ENCODE data around the gene CTRB1. TPM values are rescaled to one million over a fixed set of nuclear protein-coding genes. Genes with fewer than 3 reads are reported as not detected.

Gene CTRB1
- polyA plus RNA-seq, 2 of the 4 experiments (the other 2 are of a cell fraction) = not detected

DNA sequence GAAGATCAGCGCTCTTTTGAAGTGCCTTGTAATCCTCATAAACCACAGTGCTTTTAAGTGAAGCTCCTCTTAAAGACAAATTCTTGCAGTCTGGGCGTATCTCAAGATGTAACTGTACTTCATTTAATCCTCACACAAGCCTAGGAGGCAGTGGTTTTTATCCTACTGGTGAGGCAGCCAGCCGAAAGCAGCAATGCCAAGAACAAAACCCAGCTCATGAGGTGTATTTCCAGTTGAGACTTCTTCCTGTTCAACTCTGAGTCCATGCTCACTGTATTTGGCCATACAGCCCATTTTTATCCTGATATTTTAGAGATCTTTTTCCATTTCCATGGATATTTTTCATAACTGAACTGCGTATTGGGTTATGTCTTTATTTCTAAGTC is 25.5 kb upstream of the CTRB1 start:
- FAIRE-seq = no peak

GRCh38 chr16:75193730-75194444 is 24.9 kb upstream of the CTRB1 start:
- CTCF ChIA-PET = interaction anchor here (1.5 kb wide), 1 partner anchor 16 kb away, joined by 4 read pairs; no protein-coding TSS in a partner anchor

More for the DNA sequence above, 25.5 kb upstream of the CTRB1 start:
- ATAC-seq (no peak), DNase-seq (ENCODE audit: low read depth in 1 of 2, low spot score in 1 of 2) (no peak)
- Histone ChIP-seq H3K27ac (no peak overlapping the region), H3K4me1 (no peaks in the 10 kb centered on the region), H3K4me2 (no peak overlapping the region), H3K9me3 (peaks cover 22% of the 10 kb centered on the region; the same call in 2 of the 3 replicates), H3K4me3 (no peak overlapping the region)
- no peak for TF ChIP-seq EHMT2 (IDR thresholded peaks at IDR 0.05; ENCODE audit: low read depth)
- TF ChIP-seq NFE2L2 (conservative IDR thresholded peaks at IDR 0.05; ENCODE audit: low read length) = no peak
- TF ChIP-seq BHLHE40 (IDR thresholded peaks at IDR 0.05; ENCODE audit: low read depth, low read length) = no peak
- no peak for TF ChIP-seq ATOH8 (CRISPR knock-in tag; IDR thresholded peaks at IDR 0.05; ENCODE audit: low read depth)
- no peak for TF ChIP-seq SMC3 (IDR thresholded peaks at IDR 0.05)
- no peak for TF ChIP-seq RNF2 (IDR thresholded peaks at IDR 0.05; ENCODE audit: borderline replicate concordance, low read depth)
- no peak for TF ChIP-seq MYC (IDR thresholded peaks at IDR 0.05; ENCODE audit: borderline replicate concordance, low read length)
- TF ChIP-seq ZC3H11A (IDR thresholded peaks at IDR 0.05) = no peak
- TF ChIP-seq RFX5 (IDR thresholded peaks at IDR 0.05) = no peak
- TF ChIP-seq EHF (CRISPR knock-in tag; IDR thresholded peaks at IDR 0.05) = no peak
- TF ChIP-seq, protein P1, sequence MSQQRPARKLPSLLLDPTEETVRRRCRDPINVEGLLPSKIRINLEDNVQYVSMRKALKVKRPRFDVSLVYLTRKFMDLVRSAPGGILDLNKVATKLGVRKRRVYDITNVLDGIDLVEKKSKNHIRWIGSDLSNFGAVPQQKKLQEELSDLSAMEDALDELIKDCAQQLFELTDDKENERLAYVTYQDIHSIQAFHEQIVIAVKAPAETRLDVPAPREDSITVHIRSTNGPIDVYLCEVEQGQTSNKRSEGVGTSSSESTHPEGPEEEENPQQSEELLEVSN (IDR thresholded peaks at IDR 0.05; ENCODE audit: borderline replicate concordance, low read depth) = no peak
- no peak for TF ChIP-seq NPAS2 (CRISPR knock-in tag; IDR thresholded peaks at IDR 0.05; ENCODE audit: borderline replicate concordance)
- no peak for TF ChIP-seq USF2 (IDR thresholded peaks at IDR 0.05)
- 60% methylated on average over 4 of the region's 4 CpGs for WGBS (ENCODE audit: missing lambda C conversion rate)
- POLR2A ChIA-PET = no interaction called here
- CTCF ChIA-PET = no interaction called here

More at GRCh38 chr16:75193730-75194444, 24.9 kb upstream of the CTRB1 start:
- 64% methylated on average over 10 of the region's 10 CpGs for WGBS (ENCODE audit: missing lambda C conversion rate)
- FAIRE-seq (no peak), DNase-seq (ENCODE audit: low read depth in 1 of 2, low spot score in 1 of 2) (no peak), ATAC-seq (no peak)
- Histone ChIP-seq H3K27ac (no peak overlapping the region), H3K4me3 (no peak overlapping the region), H3K9me3 (peaks cover 18% of the 10 kb centered on the region; the same call in 2 of the 3 replicates), H3K4me1 (no peaks in the 10 kb centered on the region), H3K4me2 (no peak overlapping the region)
- TF ChIP-seq, protein P2, sequence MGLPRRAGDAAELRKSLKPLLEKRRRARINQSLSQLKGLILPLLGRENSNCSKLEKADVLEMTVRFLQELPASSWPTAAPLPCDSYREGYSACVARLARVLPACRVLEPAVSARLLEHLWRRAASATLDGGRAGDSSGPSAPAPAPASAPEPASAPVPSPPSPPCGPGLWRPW (IDR thresholded peaks at IDR 0.05) = no peak
- TF ChIP-seq NFE2L2 (conservative IDR thresholded peaks at IDR 0.05; ENCODE audit: low read length) (no peak), ZSCAN20 (CRISPR knock-in tag; IDR thresholded peaks at IDR 0.05) (no peak), NR3C1 (IDR thresholded peaks at IDR 0.05) (no peak), POLR2A (IDR thresholded peaks at IDR 0.05; ENCODE audit: low read length) (no peak), CBX8 (IDR thresholded peaks at IDR 0.05) (no peak), HDAC2 (IDR thresholded peaks at IDR 0.05) (no peak), ZNF302 (CRISPR knock-in tag; IDR thresholded peaks at IDR 0.05) (no peak), CHD2 (IDR thresholded peaks at IDR 0.05; ENCODE audit: low read length, partially characterized antibody) (no peak), HOXB5 (CRISPR knock-in tag; IDR thresholded peaks at IDR 0.05) (no peak), SMC3 (IDR thresholded peaks at IDR 0.05) (no peak), EP300 (IDR thresholded peaks at IDR 0.05) (no peak)
- TF ChIP-seq, protein P3, sequence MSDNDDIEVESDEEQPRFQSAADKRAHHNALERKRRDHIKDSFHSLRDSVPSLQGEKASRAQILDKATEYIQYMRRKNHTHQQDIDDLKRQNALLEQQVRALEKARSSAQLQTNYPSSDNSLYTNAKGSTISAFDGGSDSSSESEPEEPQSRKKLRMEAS (IDR thresholded peaks at IDR 0.05) = no peak
- TF ChIP-seq, protein P4, sequence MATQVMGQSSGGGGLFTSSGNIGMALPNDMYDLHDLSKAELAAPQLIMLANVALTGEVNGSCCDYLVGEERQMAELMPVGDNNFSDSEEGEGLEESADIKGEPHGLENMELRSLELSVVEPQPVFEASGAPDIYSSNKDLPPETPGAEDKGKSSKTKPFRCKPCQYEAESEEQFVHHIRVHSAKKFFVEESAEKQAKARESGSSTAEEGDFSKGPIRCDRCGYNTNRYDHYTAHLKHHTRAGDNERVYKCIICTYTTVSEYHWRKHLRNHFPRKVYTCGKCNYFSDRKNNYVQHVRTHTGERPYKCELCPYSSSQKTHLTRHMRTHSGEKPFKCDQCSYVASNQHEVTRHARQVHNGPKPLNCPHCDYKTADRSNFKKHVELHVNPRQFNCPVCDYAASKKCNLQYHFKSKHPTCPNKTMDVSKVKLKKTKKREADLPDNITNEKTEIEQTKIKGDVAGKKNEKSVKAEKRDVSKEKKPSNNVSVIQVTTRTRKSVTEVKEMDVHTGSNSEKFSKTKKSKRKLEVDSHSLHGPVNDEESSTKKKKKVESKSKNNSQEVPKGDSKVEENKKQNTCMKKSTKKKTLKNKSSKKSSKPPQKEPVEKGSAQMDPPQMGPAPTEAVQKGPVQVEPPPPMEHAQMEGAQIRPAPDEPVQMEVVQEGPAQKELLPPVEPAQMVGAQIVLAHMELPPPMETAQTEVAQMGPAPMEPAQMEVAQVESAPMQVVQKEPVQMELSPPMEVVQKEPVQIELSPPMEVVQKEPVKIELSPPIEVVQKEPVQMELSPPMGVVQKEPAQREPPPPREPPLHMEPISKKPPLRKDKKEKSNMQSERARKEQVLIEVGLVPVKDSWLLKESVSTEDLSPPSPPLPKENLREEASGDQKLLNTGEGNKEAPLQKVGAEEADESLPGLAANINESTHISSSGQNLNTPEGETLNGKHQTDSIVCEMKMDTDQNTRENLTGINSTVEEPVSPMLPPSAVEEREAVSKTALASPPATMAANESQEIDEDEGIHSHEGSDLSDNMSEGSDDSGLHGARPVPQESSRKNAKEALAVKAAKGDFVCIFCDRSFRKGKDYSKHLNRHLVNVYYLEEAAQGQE (IDR thresholded peaks at IDR 0.05) = no peak
- POLR2A ChIA-PET = no interaction called here

All from A549 (cell line).